Measurements from ENCODE around the gene PGM1. TPM values are rescaled to one million over a fixed set of nuclear protein-coding genes. Genes with fewer than 3 reads are reported as not detected.

Gene PGM1
- total RNA-seq, 3 donors from 2014 or later (not counting 1 experiment from before 2014, with no cell fraction given), result 23.5 to 31.4 (median 23.7) TPM

- Histone ChIP-seq H3K27ac (ENCODE audit: low read length) (no peak overlapping the region), H3K9me3 (ENCODE audit: control insufficient read depth, insufficient read depth, low read length) (no peaks in the 10 kb centered on the region), H3K4me3 (ENCODE audit: low read length) (no peak overlapping the region), H3K36me3 (ENCODE audit: control insufficient read depth, insufficient read depth, low read length) (no peaks in the 10 kb centered on the region), H3K27me3 (ENCODE audit: control insufficient read depth, insufficient read depth, low read length) (no peaks in the 10 kb centered on the region), H3K4me1 (ENCODE audit: control insufficient read depth, insufficient read depth, low read length) (no peaks in the 10 kb centered on the region)
- Mint-ChIP-seq H3K4me1 (peaks cover 0 to 5% of the 10 kb centered on the region in 2 donors), H3K4me3 (no peak overlapping the region), H3K27ac (no peak overlapping the region), H3K27me3 (ENCODE audit: low read depth in 2 of 2) (peaks cover 0 to 3% of the 10 kb centered on the region in 2 donors), H3K9me3 (no peaks in the 10 kb centered on the region), H3K36me3 (no peaks in the 10 kb centered on the region)
- ATAC-seq (no peak), DNase-seq (no peak)
- TF ChIP-seq, protein P1, sequence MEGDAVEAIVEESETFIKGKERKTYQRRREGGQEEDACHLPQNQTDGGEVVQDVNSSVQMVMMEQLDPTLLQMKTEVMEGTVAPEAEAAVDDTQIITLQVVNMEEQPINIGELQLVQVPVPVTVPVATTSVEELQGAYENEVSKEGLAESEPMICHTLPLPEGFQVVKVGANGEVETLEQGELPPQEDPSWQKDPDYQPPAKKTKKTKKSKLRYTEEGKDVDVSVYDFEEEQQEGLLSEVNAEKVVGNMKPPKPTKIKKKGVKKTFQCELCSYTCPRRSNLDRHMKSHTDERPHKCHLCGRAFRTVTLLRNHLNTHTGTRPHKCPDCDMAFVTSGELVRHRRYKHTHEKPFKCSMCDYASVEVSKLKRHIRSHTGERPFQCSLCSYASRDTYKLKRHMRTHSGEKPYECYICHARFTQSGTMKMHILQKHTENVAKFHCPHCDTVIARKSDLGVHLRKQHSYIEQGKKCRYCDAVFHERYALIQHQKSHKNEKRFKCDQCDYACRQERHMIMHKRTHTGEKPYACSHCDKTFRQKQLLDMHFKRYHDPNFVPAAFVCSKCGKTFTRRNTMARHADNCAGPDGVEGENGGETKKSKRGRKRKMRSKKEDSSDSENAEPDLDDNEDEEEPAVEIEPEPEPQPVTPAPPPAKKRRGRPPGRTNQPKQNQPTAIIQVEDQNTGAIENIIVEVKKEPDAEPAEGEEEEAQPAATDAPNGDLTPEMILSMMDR (IDR thresholded peaks at IDR 0.05), result no peak
- WGBS (ENCODE audit: insufficient coverage), result 86% methylated on average over 13 of the region's 13 CpGs
- intact Hi-C loops (cut with micrococcal nuclease), result no loop called here
Observed at GRCh38 chr1:63698001-63698838, 105.0 kb downstream of the PGM1 start.

- Mint-ChIP-seq H3K27me3 (ENCODE audit: low read depth in 2 of 2) (peaks cover 0 to 1% of the 10 kb centered on the region in 2 donors), H3K9me3 (no peaks in the 10 kb centered on the region), H3K36me3 (no peaks in the 10 kb centered on the region), H3K4me1 (no peaks in the 10 kb centered on the region), H3K27ac (no peak overlapping the region), H3K4me3 (no peak overlapping the region)
- Histone ChIP-seq H3K36me3 (ENCODE audit: control insufficient read depth, insufficient read depth, low read length) (no peaks in the 10 kb centered on the region), H3K27me3 (ENCODE audit: control insufficient read depth, insufficient read depth, low read length) (no peaks in the 10 kb centered on the region), H3K27ac (ENCODE audit: low read length) (no peak overlapping the region), H3K9me3 (ENCODE audit: control insufficient read depth, insufficient read depth, low read length) (no peaks in the 10 kb centered on the region), H3K4me3 (ENCODE audit: low read length) (no peak overlapping the region), H3K4me1 (ENCODE audit: control insufficient read depth, insufficient read depth, low read length) (no peaks in the 10 kb centered on the region)
- ATAC-seq (no peak), DNase-seq (no peak)
- TF ChIP-seq, protein P1 (IDR thresholded peaks at IDR 0.05), result no peak
- intact Hi-C loops (cut with micrococcal nuclease), result no loop called here
- WGBS (ENCODE audit: insufficient coverage), result 87% methylated on average over 6 of the region's 6 CpGs
Observed at GRCh38 chr1:63701187-63701586, 108.0 kb downstream of the PGM1 start.

GRCh38 chr1:63703701-63704107, 110.5 kb downstream of the PGM1 start:
- Histone ChIP-seq H3K9me3 (ENCODE audit: control insufficient read depth, insufficient read depth, low read length) (no peaks in the 10 kb centered on the region), H3K36me3 (ENCODE audit: control insufficient read depth, insufficient read depth, low read length) (no peaks in the 10 kb centered on the region), H3K27me3 (ENCODE audit: control insufficient read depth, insufficient read depth, low read length) (no peaks in the 10 kb centered on the region), H3K27ac (ENCODE audit: low read length) (no peak overlapping the region), H3K4me1 (ENCODE audit: control insufficient read depth, insufficient read depth, low read length) (no peaks in the 10 kb centered on the region), H3K4me3 (ENCODE audit: low read length) (no peak overlapping the region)
- Mint-ChIP-seq H3K27me3 (ENCODE audit: low read depth in 2 of 2) (peaks cover 7 to 23% of the 10 kb centered on the region in 2 donors), H3K27ac (no peak overlapping the region), H3K36me3 (no peaks in the 10 kb centered on the region), H3K4me3 (no peak overlapping the region), H3K9me3 (no peaks in the 10 kb centered on the region), H3K4me1 (no peaks in the 10 kb centered on the region)
- WGBS (ENCODE audit: insufficient coverage), result 63% methylated on average over 8 of the region's 8 CpGs
- TF ChIP-seq, protein P1 (IDR thresholded peaks at IDR 0.05), result no peak
- ATAC-seq (no peak), DNase-seq (no peak)
- intact Hi-C loops (cut with micrococcal nuclease), result no loop called here
